ENCODE measurements around the gene DCTPP1.
"Not testable (repeated sequence)": the region's sequence is repeated elsewhere in the genome, so short reads cannot be mapped to it uniquely, and the experiment has no call there.

DCTPP1 gene

DNA sequence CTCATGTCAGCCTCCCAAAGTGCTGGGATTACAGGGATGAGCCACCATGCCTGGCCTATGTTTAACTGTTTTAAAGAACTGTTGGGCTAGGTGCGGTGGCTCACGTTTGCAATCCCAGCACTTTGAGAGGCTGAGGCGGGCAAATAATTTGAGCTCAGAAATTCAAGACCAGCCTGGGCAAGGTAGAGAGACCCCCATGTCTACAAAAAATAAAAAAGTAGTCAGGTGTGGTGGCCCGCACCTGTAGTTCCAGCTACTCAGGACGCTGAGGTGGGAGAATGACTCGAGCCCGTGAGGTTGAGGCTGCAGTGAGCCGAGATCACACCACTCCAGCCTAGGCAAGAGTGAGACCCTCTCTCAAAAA lies 40.8 kb upstream of the DCTPP1 start:
- no peak overlapping the region for H3K4me2 ChIP-seq (ENCODE audit: insufficient read depth, low read length, poor library complexity, severe bottlenecking)
- no peak overlapping the region for H2BK15ac ChIP-seq (ENCODE audit: low read length)
- no peak overlapping the region for H4K91ac ChIP-seq (ENCODE audit: low read depth, low read length, poor library complexity)
- H3K9me3 ChIP-seq (replicated peaks in 1 of 2; ENCODE audit: control insufficient read depth in 2 of 2, insufficient read depth in 1 of 2, low read depth in 1 of 2, low read length in 2 of 2) = peaks cover 0 to 1% of the 10 kb centered on the region in 2 donors
- WGBS, 2 donors (ENCODE audit: extremely low coverage in 2 of 2, insufficient read length in 2 of 2, insufficient replicate concordance in 1 of 2) = no CpG with 5 or more reads among the region's 8 CpGs
- no peak overlapping the region for H3K14ac ChIP-seq (ENCODE audit: low read length)
- DNase-seq (ENCODE audit: low spot score) = no peak
- no peak overlapping the region for H2BK12ac ChIP-seq (ENCODE audit: low read length)
- no peak overlapping the region for H3K9ac ChIP-seq (ENCODE audit: low read depth, low read length, poor library complexity)
- peaks cover 0 to 3% of the 10 kb centered on the region in 2 donors for H3K4me1 ChIP-seq (ENCODE audit: control insufficient read depth in 2 of 2, insufficient read depth in 1 of 2, low read depth in 1 of 2, low read length in 2 of 2)
- H3K79me1 ChIP-seq (ENCODE audit: low read depth, low read length) = no peaks in the 10 kb centered on the region
- no peak overlapping the region for H2BK120ac ChIP-seq (ENCODE audit: low read depth, low read length)
- no peak overlapping the region for H3K27ac ChIP-seq (replicated peaks; ENCODE audit: low read length)
- no peak overlapping the region for H2BK5ac ChIP-seq (ENCODE audit: low read length)
- H3K4ac ChIP-seq (ENCODE audit: low read length) = no peak overlapping the region
- no peak overlapping the region for H3K23ac ChIP-seq (ENCODE audit: low read depth, low read length, poor library complexity)
- no peak overlapping the region for H3K18ac ChIP-seq (ENCODE audit: low read length)
- H3K36me3 ChIP-seq (replicated peaks in 1 of 2; ENCODE audit: control insufficient read depth in 2 of 2, insufficient read depth in 2 of 2, low read length in 2 of 2) = no peaks in the 10 kb centered on the region
- H3K27me3 ChIP-seq (ENCODE audit: control insufficient read depth in 3 of 3, insufficient read depth in 3 of 3, low read depth in 1 of 3, low read length in 3 of 3) = peaks cover 0 to 3% (median 0%) of the 10 kb centered on the region in 3 experiments
- H4K8ac ChIP-seq (ENCODE audit: low read depth, low read length) = no peak overlapping the region
- no peak overlapping the region for H2AFZ ChIP-seq (ENCODE audit: low read length)
- no peak overlapping the region for H2AK5ac ChIP-seq (ENCODE audit: low read depth, low read length)
- H3K4me3 ChIP-seq (ENCODE audit: low read length in 2 of 2) = no peak overlapping the region

DNA sequence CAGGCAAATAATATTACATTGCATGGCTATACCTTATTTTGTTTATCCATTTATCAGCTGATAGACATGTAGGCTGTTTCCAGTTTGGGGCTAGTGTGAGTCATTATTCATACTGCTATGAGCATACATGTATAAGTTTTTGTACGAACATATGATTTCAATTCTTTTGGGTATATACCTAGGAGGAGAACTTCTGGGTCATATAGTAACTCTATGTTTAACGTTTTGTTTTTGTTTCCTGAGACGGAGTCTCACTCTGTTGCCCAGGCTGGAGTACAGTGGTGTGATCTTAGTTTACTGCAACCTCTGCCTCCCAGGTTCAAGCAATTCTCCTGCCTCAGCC lies 40.3 kb upstream of the DCTPP1 start:
- Histone ChIP-seq H3K27ac (replicated peaks; ENCODE audit: low read length) (no peak overlapping the region), H2BK5ac (ENCODE audit: low read length) (no peak overlapping the region), H3K4ac (ENCODE audit: low read length) (no peak overlapping the region), H3K18ac (ENCODE audit: low read length) (no peak overlapping the region), H3K4me2 (ENCODE audit: insufficient read depth, low read length, poor library complexity, severe bottlenecking) (no peak overlapping the region), H3K14ac (ENCODE audit: low read length) (no peak overlapping the region), H3K36me3 (replicated peaks in 1 of 2; ENCODE audit: control insufficient read depth in 2 of 2, insufficient read depth in 2 of 2, low read length in 2 of 2) (no peaks in the 10 kb centered on the region), H3K9ac (ENCODE audit: low read depth, low read length, poor library complexity) (no peak overlapping the region), H2BK120ac (ENCODE audit: low read depth, low read length) (no peak overlapping the region), H3K27me3 (ENCODE audit: control insufficient read depth in 3 of 3, insufficient read depth in 3 of 3, low read depth in 1 of 3, low read length in 3 of 3) (peaks cover 0 to 3% (median 0%) of the 10 kb centered on the region in 3 experiments), H4K91ac (ENCODE audit: low read depth, low read length, poor library complexity) (no peak overlapping the region), H4K8ac (ENCODE audit: low read depth, low read length) (no peak overlapping the region), H3K4me1 (ENCODE audit: control insufficient read depth in 2 of 2, insufficient read depth in 1 of 2, low read depth in 1 of 2, low read length in 2 of 2) (peaks cover 0 to 3% of the 10 kb centered on the region in 2 donors), H2AFZ (ENCODE audit: low read length) (no peak overlapping the region), H3K79me1 (ENCODE audit: low read depth, low read length) (no peaks in the 10 kb centered on the region), H3K9me3 (replicated peaks in 1 of 2; ENCODE audit: control insufficient read depth in 2 of 2, insufficient read depth in 1 of 2, low read depth in 1 of 2, low read length in 2 of 2) (peaks cover 0 to 1% of the 10 kb centered on the region in 2 donors), H2AK5ac (ENCODE audit: low read depth, low read length) (no peak overlapping the region), H2BK15ac (ENCODE audit: low read length) (no peak overlapping the region), H2BK12ac (ENCODE audit: low read length) (no peak overlapping the region), H3K23ac (ENCODE audit: low read depth, low read length, poor library complexity) (no peak overlapping the region), H3K4me3 (ENCODE audit: low read length in 2 of 2) (no peak overlapping the region)
- WGBS, 2 donors (ENCODE audit: extremely low coverage in 2 of 2, insufficient read length in 2 of 2, insufficient replicate concordance in 1 of 2) = no CpG with 5 or more reads among the region's 3 CpGs
- no peak for DNase-seq (ENCODE audit: low spot score)

GRCh38 chr16:30464078-30464477 lies 34.2 kb upstream of the DCTPP1 start:
- Histone ChIP-seq H3K4me3 (ENCODE audit: low read length in 2 of 2) (no peak overlapping the region), H3K27me3 (ENCODE audit: control insufficient read depth in 3 of 3, insufficient read depth in 3 of 3, low read depth in 1 of 3, low read length in 3 of 3) (no peaks in the 10 kb centered on the region), H3K4me1 (ENCODE audit: control insufficient read depth in 2 of 2, insufficient read depth in 1 of 2, low read depth in 1 of 2, low read length in 2 of 2) (no peaks in the 10 kb centered on the region), H3K36me3 (replicated peaks in 1 of 2; ENCODE audit: control insufficient read depth in 2 of 2, insufficient read depth in 2 of 2, low read length in 2 of 2) (no peaks in the 10 kb centered on the region), H3K18ac (ENCODE audit: low read length) (no peak overlapping the region), H3K4me2 (ENCODE audit: insufficient read depth, low read length, poor library complexity, severe bottlenecking) (no peak overlapping the region), H3K27ac (replicated peaks; ENCODE audit: low read length) (no peak overlapping the region), H2AK5ac (ENCODE audit: low read depth, low read length) (no peak overlapping the region), H2BK120ac (ENCODE audit: low read depth, low read length) (no peak overlapping the region), H2BK12ac (ENCODE audit: low read length) (no peak overlapping the region), H3K14ac (ENCODE audit: low read length) (no peak overlapping the region), H4K91ac (ENCODE audit: low read depth, low read length, poor library complexity) (no peak overlapping the region), H4K8ac (ENCODE audit: low read depth, low read length) (no peak overlapping the region), H3K23ac (ENCODE audit: low read depth, low read length, poor library complexity) (no peak overlapping the region), H3K9me3 (replicated peaks in 1 of 2; ENCODE audit: control insufficient read depth in 2 of 2, insufficient read depth in 1 of 2, low read depth in 1 of 2, low read length in 2 of 2) (no peaks in the 10 kb centered on the region), H3K9ac (ENCODE audit: low read depth, low read length, poor library complexity) (no peak overlapping the region), H2BK5ac (ENCODE audit: low read length) (no peak overlapping the region), H3K4ac (ENCODE audit: low read length) (no peak overlapping the region), H3K79me1 (ENCODE audit: low read depth, low read length) (no peaks in the 10 kb centered on the region), H2BK15ac (ENCODE audit: low read length) (no peak overlapping the region), H2AFZ (ENCODE audit: low read length) (no peak overlapping the region)
- no CpG with 5 or more reads among the region's 7 CpGs for WGBS, 2 donors (ENCODE audit: extremely low coverage in 2 of 2, insufficient read length in 2 of 2, insufficient replicate concordance in 1 of 2)
- no peak for DNase-seq (ENCODE audit: low spot score)

DNA sequence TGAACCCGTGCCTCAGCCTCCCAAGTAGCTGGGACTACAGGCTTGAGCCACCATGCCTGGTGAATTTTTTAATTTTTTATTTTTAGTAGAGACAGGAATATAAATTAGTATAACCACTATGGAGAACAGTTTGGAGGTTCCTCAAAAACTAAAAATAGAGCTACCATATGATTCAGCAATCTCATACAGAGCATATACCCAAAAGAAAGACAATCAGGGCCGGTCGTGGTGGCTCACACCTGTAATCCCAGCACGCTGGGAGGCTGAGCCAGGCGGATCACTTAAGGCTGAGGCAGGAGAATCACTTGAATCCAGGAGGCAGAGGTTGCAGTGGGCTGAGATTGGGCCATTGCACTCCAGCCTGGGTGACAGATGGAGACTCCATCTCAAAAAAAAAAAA lies 31.6 kb upstream of the DCTPP1 start:
- not testable (repeated sequence) for H3K9me3 ChIP-seq (replicated peaks in 1 of 2; ENCODE audit: control insufficient read depth in 2 of 2, insufficient read depth in 1 of 2, low read depth in 1 of 2, low read length in 2 of 2); H2BK120ac ChIP-seq (ENCODE audit: low read depth, low read length); H3K27ac ChIP-seq (replicated peaks; ENCODE audit: low read length); H2BK5ac ChIP-seq (ENCODE audit: low read length); H2AFZ ChIP-seq (ENCODE audit: low read length); H2AK5ac ChIP-seq (ENCODE audit: low read depth, low read length); H3K23ac ChIP-seq (ENCODE audit: low read depth, low read length, poor library complexity); H3K4me2 ChIP-seq (ENCODE audit: insufficient read depth, low read length, poor library complexity, severe bottlenecking); H4K8ac ChIP-seq (ENCODE audit: low read depth, low read length); H4K91ac ChIP-seq (ENCODE audit: low read depth, low read length, poor library complexity); H3K27me3 ChIP-seq (ENCODE audit: control insufficient read depth in 3 of 3, insufficient read depth in 3 of 3, low read depth in 1 of 3, low read length in 3 of 3); H2BK15ac ChIP-seq (ENCODE audit: low read length); H2BK12ac ChIP-seq (ENCODE audit: low read length); DNase-seq (ENCODE audit: low spot score); H3K14ac ChIP-seq (ENCODE audit: low read length); H3K4me3 ChIP-seq (ENCODE audit: low read length in 2 of 2); H3K36me3 ChIP-seq (replicated peaks in 1 of 2; ENCODE audit: control insufficient read depth in 2 of 2, insufficient read depth in 2 of 2, low read length in 2 of 2); H3K79me1 ChIP-seq (ENCODE audit: low read depth, low read length); H3K4me1 ChIP-seq (ENCODE audit: control insufficient read depth in 2 of 2, insufficient read depth in 1 of 2, low read depth in 1 of 2, low read length in 2 of 2); H3K18ac ChIP-seq (ENCODE audit: low read length); H3K4ac ChIP-seq (ENCODE audit: low read length); H3K9ac ChIP-seq (ENCODE audit: low read depth, low read length, poor library complexity)
- WGBS, 2 donors (ENCODE audit: extremely low coverage in 2 of 2, insufficient read length in 2 of 2, insufficient replicate concordance in 1 of 2) = no CpG with 5 or more reads among the region's 5 CpGs

Data from neuronal stem cell (in vitro differentiated cells).